Measurements from ENCODE around the gene TMEM269.

The TMEM269 gene

GRCh38 chr1:42845866-42846256 lies 61.1 kb downstream of the TMEM269 start:
- TF ChIP-seq REST (IDR thresholded peaks at IDR 0.05; ENCODE audit: insufficient replicate concordance, low read depth) (no peak), POLR2AphosphoS5 (IDR thresholded peaks at IDR 0.05; ENCODE audit: low read depth) (no peak), CTCF (IDR thresholded peaks at IDR 0.05; ENCODE audit: insufficient read depth, low read length) (no peak), GABPA (IDR thresholded peaks at IDR 0.05; ENCODE audit: low read depth) (no peak), SPI1 (IDR thresholded peaks at IDR 0.05; ENCODE audit: borderline replicate concordance, low read depth) (no peak)
- DNase-seq (ENCODE audit: low read depth in 1 of 2, low spot score in 1 of 2), result no peak
- no peak overlapping the region for H3K27ac ChIP-seq (replicated peaks)
- peak overlapping the region; percentile 94 for H3K4me3 ChIP-seq (replicated peaks; ENCODE audit: insufficient read depth, low read length)
- no peaks in the 10 kb centered on the region for H3K27me3 ChIP-seq (ENCODE audit: insufficient read depth, poor library complexity, severe bottlenecking)

- no peaks in the 10 kb centered on the region for H3K27me3 ChIP-seq (ENCODE audit: insufficient read depth, poor library complexity, severe bottlenecking)
- peak; percentile 15 for TF ChIP-seq CTCF (IDR thresholded peaks at IDR 0.05; ENCODE audit: insufficient read depth, low read length)
- peak; percentile 88 for TF ChIP-seq POLR2AphosphoS5 (IDR thresholded peaks at IDR 0.05; ENCODE audit: low read depth)
- no peak for TF ChIP-seq SPI1 (IDR thresholded peaks at IDR 0.05; ENCODE audit: borderline replicate concordance, low read depth)
- TF ChIP-seq REST (IDR thresholded peaks at IDR 0.05; ENCODE audit: insufficient replicate concordance, low read depth), result no peak
- TF ChIP-seq GABPA (IDR thresholded peaks at IDR 0.05; ENCODE audit: low read depth), result peak; percentile 89
- DNase-seq (ENCODE audit: low read depth in 1 of 2, low spot score in 1 of 2), result peak; percentile 91 to 97
- H3K4me3 ChIP-seq (replicated peaks; ENCODE audit: insufficient read depth, low read length), result peak within 1 kb of the TSS; percentile 94
- peak within 1 kb of the TSS; percentile 70 for H3K27ac ChIP-seq (replicated peaks)
Measured at GRCh38 chr1:42846257-42847110, 61.7 kb downstream of the TMEM269 start, which contains the start of gene ZNF691. TSS of gene ZNF691 (plus strand) at chr1:42846613. CDS start at chr1:42849659, 3,046 bp downstream.

GRCh38 chr1:42847111-42847595 lies 62.4 kb downstream of the TMEM269 start:
- TF ChIP-seq CTCF (IDR thresholded peaks at IDR 0.05; ENCODE audit: insufficient read depth, low read length), result no peak
- no peak for TF ChIP-seq SPI1 (IDR thresholded peaks at IDR 0.05; ENCODE audit: borderline replicate concordance, low read depth)
- TF ChIP-seq GABPA (IDR thresholded peaks at IDR 0.05; ENCODE audit: low read depth), result no peak
- no peak for TF ChIP-seq REST (IDR thresholded peaks at IDR 0.05; ENCODE audit: insufficient replicate concordance, low read depth)
- TF ChIP-seq POLR2AphosphoS5 (IDR thresholded peaks at IDR 0.05; ENCODE audit: low read depth), result no peak
- Histone ChIP-seq H3K4me3 (replicated peaks; ENCODE audit: insufficient read depth, low read length) (peak overlapping the region; percentile 94), H3K27ac (replicated peaks) (peak overlapping the region; percentile 70; the same call in 1 of the 2 replicates), H3K27me3 (ENCODE audit: insufficient read depth, poor library complexity, severe bottlenecking) (no peaks in the 10 kb centered on the region)
- DNase-seq (ENCODE audit: low read depth in 1 of 2, low spot score in 1 of 2), result no peak
